GM21529 (cell line): ENCODE measurements around the gene MANEAL.

Experiments used
- ATAC-seq: cut with Tn5 transposase; IDR thresholded peaks from one replicate; pipeline ENCODE4 v1.9.1; 2021; ENCODE audit not compliant: unreplicated experiment

The MANEAL gene

DNA sequence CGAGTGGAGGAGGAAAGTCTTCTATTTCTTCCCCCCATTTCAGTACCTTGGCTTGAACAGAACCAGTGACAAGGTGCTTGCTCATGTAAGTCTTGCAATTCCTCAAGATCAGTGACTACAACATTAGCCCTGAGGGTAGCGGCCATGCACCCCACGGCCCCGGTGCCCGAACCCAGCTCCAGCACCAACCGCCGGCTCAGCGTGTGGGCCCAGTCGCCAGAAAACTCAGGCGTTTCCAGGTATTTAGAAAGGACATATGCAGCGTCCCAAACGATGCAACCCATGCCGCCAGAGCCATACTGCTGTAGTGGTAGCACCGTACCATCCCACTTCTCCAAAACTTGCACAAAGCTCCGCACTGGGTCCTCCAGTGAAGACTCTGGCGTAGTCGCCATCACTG lies 11.2 kb upstream of the MANEAL start:
- ATAC-seq = no peak

- no peak for ATAC-seq
These were observed 532 bp upstream of the MANEAL start for GRCh38 chr1:37792943-37793686.

DNA sequence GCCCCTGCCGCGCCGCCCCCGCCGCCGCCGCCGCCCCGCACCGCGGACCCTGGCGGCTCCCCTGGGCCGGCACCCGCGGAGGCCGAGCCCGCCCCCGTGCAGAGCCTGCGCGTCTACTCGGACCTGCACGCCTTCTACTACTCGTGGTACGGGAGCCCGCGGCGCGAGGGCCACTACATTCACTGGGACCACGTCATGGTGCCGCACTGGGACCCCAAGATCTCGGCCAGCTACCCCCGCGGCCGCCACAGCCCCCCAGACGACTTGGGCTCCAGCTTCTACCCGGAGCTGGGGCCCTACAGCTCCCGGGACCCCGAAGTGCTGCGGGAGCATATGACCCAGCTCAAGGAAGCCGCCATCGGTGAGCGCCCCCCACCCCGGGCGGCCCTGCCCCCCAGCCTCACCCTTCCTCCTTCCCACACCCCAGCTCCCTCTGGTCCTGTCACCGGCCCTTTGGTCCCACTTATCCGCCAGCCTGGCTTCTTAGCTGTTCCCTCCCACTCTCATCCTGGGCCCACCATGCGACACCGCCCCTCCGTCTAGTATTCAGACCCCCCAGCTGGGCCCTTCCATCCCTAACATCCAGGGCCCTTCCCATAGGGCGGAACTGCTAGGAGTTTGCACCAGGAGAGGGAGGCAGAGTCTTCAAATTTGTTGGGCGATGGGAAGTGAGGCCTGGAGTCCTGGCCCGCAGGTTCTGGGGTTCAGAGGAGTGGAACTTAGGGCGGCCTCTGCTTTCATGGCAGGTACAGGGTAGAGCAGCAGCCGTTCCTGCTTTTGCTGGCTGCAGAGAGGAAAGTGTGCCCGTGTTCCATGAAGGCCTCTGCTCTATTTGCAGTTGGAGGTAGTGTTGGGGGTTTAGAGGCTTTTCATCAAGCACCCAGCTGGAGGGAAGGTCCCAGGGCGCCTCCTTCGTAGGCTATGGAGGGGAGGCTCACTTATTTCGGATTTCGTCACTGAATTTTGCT lies 1.0 kb downstream of the MANEAL start:
- ATAC-seq = peak; percentile 39

GRCh38 chr1:37795340-37796125 lies 1.9 kb downstream of the MANEAL start:
- no peak for ATAC-seq

GRCh38 chr1:37797750-37798345 lies 4.2 kb downstream of the MANEAL start:
- ATAC-seq = no peak

GRCh38 chr1:37802439-37802838 lies 8.8 kb downstream of the MANEAL start:
- no peak for ATAC-seq

DNA sequence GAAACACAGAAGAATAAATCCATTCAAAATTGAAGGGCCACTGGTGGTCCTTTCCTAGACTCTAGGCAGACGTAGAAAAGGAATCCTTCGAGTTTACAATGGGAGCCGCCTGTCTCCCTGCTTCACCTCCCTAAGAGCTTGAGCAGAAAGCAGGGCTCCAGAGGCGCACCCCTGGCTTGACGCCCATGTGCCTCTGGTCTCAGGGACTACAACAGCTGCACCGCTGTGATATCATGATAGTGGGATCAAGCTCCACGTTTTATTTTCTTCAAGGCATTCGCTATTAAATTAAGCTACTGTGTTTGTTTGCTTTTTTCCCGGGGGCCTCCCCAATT lies 13.5 kb downstream of the MANEAL start:
- no peak for ATAC-seq

GRCh38 chr1:37807555-37808368 lies 14.1 kb downstream of the MANEAL start, which contains the start of the genes C1orf122 and YRDC:
Gene C1orf122, plus strand, starts transcription at chr1:37807790. Its CDS starts 615 bp downstream, at chr1:37808405.
Gene YRDC, minus strand, starts transcription at chr1:37808208. Its CDS starts 28 bp downstream, at chr1:37808180.
- ATAC-seq = peak; percentile 89

DNA sequence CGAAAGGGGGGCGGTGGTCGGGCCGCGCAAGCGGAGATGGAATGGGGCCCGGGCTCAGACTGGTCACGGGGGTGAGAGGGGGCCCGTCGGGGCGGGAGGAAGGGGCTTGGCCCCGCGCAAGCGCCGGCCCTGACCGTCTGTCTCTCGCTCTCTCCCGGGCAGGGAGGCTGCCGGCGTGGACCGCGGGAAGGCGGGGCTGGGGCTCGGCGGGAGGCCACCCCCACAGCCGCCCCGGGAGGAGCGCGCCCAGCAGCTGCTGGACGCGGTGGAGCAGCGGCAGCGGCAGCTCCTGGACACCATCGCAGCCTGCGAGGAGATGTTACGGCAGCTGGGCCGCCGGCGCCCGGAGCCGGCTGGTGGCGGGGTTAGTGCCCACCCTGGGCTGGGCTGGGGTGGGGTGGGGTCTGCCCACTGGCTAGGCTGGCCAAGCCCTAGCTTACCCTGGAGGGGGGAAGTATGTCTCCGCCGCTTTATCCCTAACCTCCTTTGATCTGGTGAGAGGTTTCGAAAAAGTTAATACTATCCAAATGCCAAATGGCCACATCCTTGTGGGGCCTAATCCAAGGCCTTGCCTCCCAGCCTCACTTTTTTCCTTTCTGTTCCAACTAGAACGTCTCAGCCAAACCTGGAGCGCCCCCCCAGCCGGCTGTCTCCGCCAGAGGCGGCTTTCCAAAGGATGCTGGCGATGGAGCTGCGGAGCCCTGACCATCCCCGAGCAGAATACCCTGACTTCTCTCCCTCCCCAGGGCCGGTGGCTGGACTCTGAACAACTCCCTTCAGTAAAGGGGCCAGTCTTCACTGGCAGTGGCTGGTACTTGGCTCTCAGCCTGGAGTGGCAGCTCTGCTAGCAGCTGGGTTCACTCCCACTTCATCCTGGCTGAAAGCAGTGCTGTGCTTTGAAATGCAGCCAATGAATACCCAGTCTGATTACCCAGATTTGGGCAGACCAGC lies 15.0 kb downstream of the MANEAL start:
- peak; percentile 37 for ATAC-seq

DNA sequence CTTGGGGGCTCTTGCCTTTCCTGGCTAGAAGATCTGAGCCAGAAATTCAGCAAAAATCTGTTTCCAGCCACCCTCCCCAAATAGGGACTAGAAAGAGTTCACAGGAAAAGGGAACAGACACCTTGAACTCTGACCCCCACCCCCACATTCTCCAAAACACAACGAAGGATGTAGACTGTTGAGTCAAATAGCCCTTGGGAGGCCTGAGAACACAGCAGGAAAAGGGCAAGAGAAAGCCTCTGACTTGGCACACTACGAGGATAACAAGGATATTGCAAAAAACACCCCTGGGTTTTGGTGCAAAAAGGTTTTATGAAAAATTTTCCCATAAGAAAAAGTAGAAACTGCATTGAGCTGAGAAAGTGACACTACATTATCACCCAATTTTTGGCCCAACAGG lies 16.3 kb downstream of the MANEAL start:
- ATAC-seq = no peak

DNA sequence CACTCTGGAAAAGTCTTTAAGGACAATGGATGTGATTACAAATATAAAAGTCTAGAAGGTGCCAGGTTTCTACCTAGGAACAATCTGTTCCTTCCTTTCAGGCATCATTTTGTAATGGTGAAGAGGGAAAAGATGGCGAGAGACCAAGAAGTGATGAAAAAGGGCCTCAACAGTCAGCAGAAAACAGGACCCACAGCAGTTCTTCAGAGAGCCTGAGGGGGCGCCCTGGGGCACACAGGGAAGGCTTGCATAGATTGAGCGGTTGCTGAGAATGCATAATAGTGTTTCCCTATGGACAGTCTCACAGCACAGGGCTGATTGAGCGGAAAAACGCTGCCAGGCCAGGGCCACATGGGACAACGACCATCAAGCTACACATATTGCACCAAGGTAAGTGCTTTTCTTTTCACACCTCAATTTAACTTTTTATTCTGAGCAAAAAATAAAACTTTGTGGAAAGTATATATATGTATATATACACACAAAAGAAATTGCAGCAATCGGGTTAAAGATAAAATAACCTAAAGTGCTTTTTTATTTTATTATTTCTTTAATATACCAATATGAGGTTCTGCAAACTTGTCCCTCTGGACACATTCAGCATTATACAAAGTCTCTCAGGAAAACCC lies 17.5 kb downstream of the MANEAL start:
- no peak for ATAC-seq

DNA sequence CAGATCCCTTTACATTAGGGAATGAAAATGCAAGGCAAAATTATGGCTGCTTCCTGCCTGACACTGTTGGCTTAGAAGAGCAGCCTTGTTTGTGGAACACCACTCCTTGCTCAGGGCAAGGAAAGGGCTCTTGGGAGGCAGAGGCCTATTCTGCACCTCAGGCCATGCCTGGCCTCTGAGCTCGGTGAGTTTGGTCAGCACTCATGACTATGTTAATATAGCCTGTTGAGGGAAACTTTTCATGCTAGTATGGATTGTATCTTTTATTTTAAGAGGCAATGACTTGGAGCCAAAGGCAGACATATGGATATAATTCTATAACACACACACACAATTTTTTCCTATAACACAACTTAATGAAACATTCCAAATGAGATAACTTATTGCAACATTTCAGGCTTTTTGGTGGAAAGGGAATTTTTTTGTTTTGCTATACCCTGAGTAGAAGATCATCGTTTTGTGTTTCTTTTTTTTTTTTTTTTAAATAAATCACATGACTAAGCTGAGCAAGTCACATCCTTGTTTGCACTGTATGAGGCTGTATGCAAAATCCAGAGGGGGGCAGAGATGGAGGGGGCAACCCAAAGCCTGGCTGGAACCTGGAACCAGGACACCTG lies 20.0 kb downstream of the MANEAL start:
- ATAC-seq = no peak

- no peak for ATAC-seq
These were observed 20.6 kb downstream of the MANEAL start for GRCh38 chr1:37814252-37814651.

DNA sequence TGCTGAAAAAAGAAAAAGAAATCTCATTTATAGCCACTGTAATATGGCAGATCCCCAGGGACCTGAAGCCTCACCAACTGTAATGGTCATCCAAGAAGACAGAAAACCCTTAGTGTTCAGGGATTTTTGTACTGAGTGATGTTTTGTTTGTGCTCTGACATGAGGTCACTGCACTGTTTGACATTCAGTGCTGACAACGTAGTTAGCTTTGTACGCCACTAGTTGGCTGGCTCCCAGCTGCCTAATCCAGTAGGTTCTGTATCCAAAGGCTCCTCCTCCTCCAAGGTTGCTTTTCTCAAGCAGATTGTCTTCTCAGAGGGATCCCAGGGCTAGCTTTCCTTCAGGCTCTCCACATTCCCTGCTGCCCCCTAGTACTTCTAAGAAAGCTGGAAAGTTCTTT lies 23.8 kb downstream of the MANEAL start:
- no peak for ATAC-seq

- no peak for ATAC-seq
These were observed 27.8 kb downstream of the MANEAL start for GRCh38 chr1:37821481-37821880.

DNA sequence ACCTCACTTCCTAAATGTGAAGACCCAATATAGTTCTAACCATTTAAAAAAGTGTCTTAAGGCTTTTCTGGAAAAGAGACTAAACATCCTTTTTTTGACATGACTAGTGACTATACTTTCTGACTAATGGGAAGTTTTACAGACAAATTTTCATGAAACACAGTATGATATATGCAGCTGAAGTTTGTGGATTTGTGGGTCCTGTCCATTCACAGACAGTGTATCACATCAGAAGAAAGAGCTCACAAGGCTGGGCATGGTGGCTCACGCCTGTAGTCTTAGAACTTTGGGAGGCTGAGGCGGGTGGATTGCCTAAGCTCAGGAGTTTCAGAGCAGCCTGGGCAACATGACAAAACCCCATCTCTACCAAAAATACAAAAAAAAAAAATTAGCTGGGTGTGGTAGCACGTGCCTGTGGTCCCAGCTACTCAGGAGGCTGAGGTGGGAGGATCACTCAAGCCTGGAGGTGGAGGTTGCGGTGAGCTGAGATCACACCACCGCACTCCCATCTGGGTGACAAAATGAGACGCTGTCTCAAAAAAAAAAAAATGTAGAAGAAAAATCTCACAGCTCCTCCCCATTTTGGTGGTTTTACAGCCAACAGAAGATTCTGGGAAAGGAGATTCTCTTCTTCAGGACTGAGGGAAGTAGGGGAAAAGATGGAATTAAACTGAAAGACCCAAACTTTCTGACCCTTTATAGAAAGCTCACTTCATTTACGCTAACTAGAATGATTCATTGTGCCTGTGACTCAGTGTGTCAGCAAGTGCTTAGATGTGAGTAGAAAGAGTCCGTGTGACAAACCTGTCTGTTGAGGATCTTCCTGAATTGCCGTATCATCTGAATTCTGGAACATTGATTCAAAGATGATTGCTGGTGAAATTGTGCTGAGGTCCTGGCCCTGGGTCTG lies 29.5 kb downstream of the MANEAL start:
- ATAC-seq = no peak

DNA sequence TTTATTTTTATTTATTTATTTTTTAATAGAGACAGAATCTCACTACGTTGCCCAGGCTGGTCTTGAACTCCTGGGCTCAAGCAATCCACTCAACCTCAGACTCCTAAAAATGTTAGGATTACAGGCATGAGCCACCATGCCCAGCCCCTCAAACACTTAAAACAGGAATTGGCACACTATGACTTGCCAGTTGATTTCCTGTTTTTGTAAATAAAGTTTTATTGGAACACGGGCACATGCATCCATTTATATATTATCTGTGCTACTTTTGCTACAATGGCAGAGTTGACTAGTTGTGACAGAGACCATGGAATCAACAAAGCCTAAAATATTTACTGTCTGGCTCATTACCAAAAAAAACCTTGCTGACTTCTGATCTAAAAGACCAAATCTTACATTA lies 30.4 kb downstream of the MANEAL start:
- no peak for ATAC-seq
